HepG2 (cell line): ENCODE results near the gene DIPK1B. TPM values are rescaled to one million over a fixed set of nuclear protein-coding genes. Genes with fewer than 3 reads are reported as not detected.

Experiments
- ATAC-seq: fragments of 200-7000 bp; cut with Tn5 transposase; 3 replicates; pipeline ENCODE4 v1.9.1; 2020; ENCODE audit warnings: mild to moderate bottlenecking, moderate library complexity
- BruUV-seq: library from RNA; stranded (reverse); fragments of 400-500 nt; replicated peaks from 2 replicates; lab custom pipeline; 2021; lab: Mats Ljungman, UMichigan
- CTCF ChIA-PET: fragments of 300-600 bp; formaldehyde crosslinking; extraction: SDS; loops from one replicate; lab custom pipeline; 2021; ENCODE audit warnings: low total read pairs, inconsistent platforms, low intra/inter-chr PET ratio; lab: Yijun Ruan, JAX
- POLR2A ChIA-PET: fragments of 350-600 bp; sonication (Branson Sonifier 250); formaldehyde crosslinking; loops from one replicate; lab custom pipeline; 2020; ENCODE audit warnings: antibody characterized with exemption, inconsistent platforms; lab: Yijun Ruan, JAX
- DNase-seq: peaks from one replicate; pipeline ENCODE4 v3.0.0-alpha.2; 2015; ENCODE audit warnings: low spot score
- FAIRE-seq: peaks from 3 replicates; lab custom pipeline; 2011; peaks lifted over from hg19 to GRCh38; lab: Jason Lieb, UNC
- H2AFZ ChIP-seq: one replicate; pipeline ENCODE4 v1.6.1; 2011; ENCODE audit warnings: low read length, inconsistent platforms
- H3K27ac ChIP-seq: fragments of 300-600 bp; 3 replicates; pipeline ENCODE4 v1.8.0; 2011; ENCODE audit warnings: mixed run types, mild to moderate bottlenecking, mixed read lengths, low read length, inconsistent platforms; ENCODE audit not compliant: insufficient read depth; ENCODE audit errors: extremely low read length
- H3K27me3 ChIP-seq, 2 experiments: fragments of 200-600 bp in 1 of 2; 2 replicates in 1 of 2; 3 replicates in 1 of 2; pipeline versions ENCODE4 v1.6.0 to v1.8.0; 2011; ENCODE audit warnings: low read length in 2 of 2, mild to moderate bottlenecking in 2 of 2, moderate library complexity in 2 of 2, inconsistent platforms in 1 of 2; ENCODE audit not compliant: insufficient read depth in 2 of 2, control insufficient read depth in 1 of 2
- H3K36me3 ChIP-seq, 2 experiments: fragments of 200-600 bp in 1 of 2; replicated peaks in 1 of 2; 2 replicates in 1 of 2; 3 replicates in 1 of 2; pipeline versions ENCODE4 v1.5.1 to v1.8.0; 2011; ENCODE audit warnings: low read length in 2 of 2, inconsistent platforms in 1 of 2; ENCODE audit not compliant: insufficient read depth in 2 of 2, control insufficient read depth in 1 of 2
- H3K4me1 ChIP-seq: 2 replicates; pipeline ENCODE4 v1.5.1; 2012; ENCODE audit warnings: low read length, inconsistent platforms; ENCODE audit not compliant: insufficient read depth
- H3K4me2 ChIP-seq: 2 replicates; pipeline ENCODE4 v1.6.0; 2011; ENCODE audit warnings: low read depth, low read length, inconsistent platforms
- H3K4me3 ChIP-seq, 3 experiments: fragments of 200-600 bp in 1 of 3; sonication (generic), shearing (Covaris generic) in 1 of 3; replicated peaks in 1 of 3; 2 replicates each; pipeline ENCODE4 v1.5.1; 2011 to 2016; ENCODE audit warnings: low read length in 3 of 3, inconsistent platforms in 2 of 3, low read depth in 2 of 3, mild to moderate bottlenecking in 2 of 3, control low read depth in 1 of 3, mixed read lengths in 1 of 3; ENCODE audit not compliant: insufficient read depth in 1 of 3
- H3K79me2 ChIP-seq: one replicate; pipeline ENCODE4 v1.6.1; 2011; ENCODE audit warnings: low read length, inconsistent platforms; ENCODE audit not compliant: insufficient read depth
- H3K9ac ChIP-seq: 2 replicates; pipeline ENCODE4 v1.6.0; 2011; ENCODE audit warnings: mild to moderate bottlenecking, low read depth, low read length, inconsistent platforms; ENCODE audit not compliant: insufficient read depth
- H3K9me3 ChIP-seq: 2 replicates; pipeline ENCODE4 v1.5.1; 2012; ENCODE audit warnings: mild to moderate bottlenecking, low read length
- H4K20me1 ChIP-seq: 2 replicates; pipeline ENCODE4 v1.6.0; 2011; ENCODE audit warnings: inconsistent platforms, mild to moderate bottlenecking, low read length, moderate library complexity; ENCODE audit not compliant: insufficient read depth
- SAFB2 ChIP-seq: sonication (generic); formaldehyde crosslinking; IDR thresholded peaks from 2 replicates; pipeline ENCODE4 v1.5.1; 2020; ENCODE audit warnings: missing genetic modification reagents, low read depth, mild to moderate bottlenecking, borderline replicate concordance
- ZFP90 ChIP-seq: sonication (generic); formaldehyde crosslinking; IDR thresholded peaks from 2 replicates; pipeline ENCODE4 v1.8.0; 2022; ENCODE audit warnings: missing genetic modification reagents, mild to moderate bottlenecking, inconsistent platforms, borderline replicate concordance
- ZFX ChIP-seq: sonication (generic); formaldehyde crosslinking; IDR thresholded peaks from 2 replicates; pipeline ENCODE4 v1.4.0; 2020; ENCODE audit warnings: mild to moderate bottlenecking, low read depth, missing genetic modification reagents, moderate library complexity
- WGBS: methylation state at CpG from one replicate; pipeline ENCODE4 v1.1.6; 2017; ENCODE audit warnings: low lambda C conversion rate; 5-methylcytosine and 5-hydroxymethylcytosine counted together
- in situ Hi-C: cut with HindIII; loops from 2 replicates; pipeline ENCODE4 v1.10.0; 2017; ENCODE audit warnings: low pct_unique_long_range_greater_than_20kb; ENCODE audit not compliant: extremely low pct_ligation_motif_present
- intact Hi-C: fragments of 100-400 bp; cut with micrococcal nuclease; formaldehyde crosslinking; loops from one replicate; pipeline ENCODE4 v1.10.0; 2022; ENCODE audit not compliant: unreplicated experiment
- polyA plus RNA-seq, 8 experiments: library from polyadenylated mRNA; depleted of rRNA in 3 of 8; stranded (reverse) in 7 of 8; unstranded in 1 of 8; fragments of >200 nt; fragmentation: Illumina TruSeq in 4 of 8; extraction: Trizol in 4 of 8; gene quantifications; 2 replicates each; pipeline versions ENCODE4 v1.2.1 to v1.2.3, GENCODE V29; 2011 to 2016; ENCODE audit warnings: low read depth in 4 of 8, missing spikeins in 1 of 8, mixed read lengths in 1 of 8; ENCODE audit not compliant: insufficient read depth in 1 of 8
- total RNA-seq, 5 experiments: library from RNA; depleted of rRNA; stranded (reverse); fragments of >200 nt; fragmentation: Illumina TruSeq; extraction: Trizol; gene quantifications; 2 replicates each; pipeline ENCODE4 v1.2.3, GENCODE V29; 2016; ENCODE audit warnings: low read depth in 1 of 5

Gene DIPK1B
- total and polyA plus RNA-seq, 2 of the 13 experiments (the other 11 are each of a cell fraction or from before 2014, with no cell fraction given): 0.18 to 3.9 TPM

DNA sequence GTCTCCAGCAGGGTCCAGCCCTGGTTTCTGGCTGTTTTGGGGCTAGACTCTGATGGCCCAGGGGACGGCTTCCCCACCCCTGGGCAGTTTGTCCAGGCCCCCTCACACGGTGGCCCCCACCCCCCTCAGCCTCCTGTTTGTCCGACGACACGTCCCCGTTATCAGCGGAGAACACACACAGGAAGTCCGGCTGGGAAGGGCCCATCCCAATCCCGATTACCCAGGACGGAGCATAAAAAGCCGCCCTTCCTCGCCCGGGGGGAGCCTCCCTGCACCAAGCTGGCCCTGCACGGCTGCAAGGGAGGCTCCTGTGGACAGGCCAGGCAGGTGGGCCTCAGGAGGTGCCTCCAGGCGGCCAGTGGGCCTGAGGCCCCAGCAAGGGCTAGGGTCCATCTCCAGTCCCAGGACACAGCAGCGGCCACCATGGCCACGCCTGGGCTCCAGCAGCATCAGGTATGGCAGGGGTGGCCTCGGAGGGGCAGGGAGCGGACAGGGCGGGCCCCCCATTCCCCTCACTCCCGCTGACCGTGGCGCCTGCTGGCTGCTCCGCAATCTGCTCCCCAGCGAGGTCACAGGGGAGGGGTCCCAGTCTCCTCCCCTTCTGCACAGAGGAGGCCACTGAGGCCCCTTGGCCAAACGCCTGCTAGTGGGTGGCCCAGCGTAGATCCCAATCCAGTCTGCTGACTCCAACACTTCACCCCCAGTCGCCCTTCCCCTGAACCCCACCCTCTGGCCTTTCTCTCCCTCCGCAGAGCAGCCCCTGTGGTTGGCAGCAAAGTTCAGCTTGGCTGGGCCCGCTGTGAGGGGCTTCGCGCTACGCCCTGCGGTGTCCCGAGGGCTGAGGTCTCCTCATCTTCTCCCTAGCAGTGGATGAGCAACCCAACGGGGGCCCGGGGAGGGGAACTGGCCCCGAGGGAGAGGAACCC lies 49.5 kb upstream of the DIPK1B start, which contains the start of gene EGFL7:
Gene EGFL7 (plus strand): TSS at position 261 of the 926 bp plus-strand sequence. CDS start 5,367 bp downstream, outside the sequence.
- Histone ChIP-seq H3K36me3 (no peaks in the 10 kb centered on the region), H3K79me2 (no peaks in the 10 kb centered on the region), H3K27me3 (peaks cover 32 to 90% of the 10 kb centered on the region in 2 experiments; a peak in 4 of 5 replicates), H4K20me1 (0 out of 2 replicates have a peak, but pooled peaks cover 3% of the 10 kb centered on the region), H3K4me2 (no peak within 1 kb of the TSS), H3K9me3 (no peaks in the 10 kb centered on the region), H2AFZ (no peak within 1 kb of the TSS)
- DNase-seq (no peak), FAIRE-seq (no peak)
- in situ Hi-C loops: no loop called here
- WGBS: 52% methylated on average over 12 of the region's 38 CpGs
- TF ChIP-seq SAFB2 (CRISPR knock-in tag): no peak
- peak; percentile 15; the same call in 1 of the 2 replicates for TF ChIP-seq ZFX (CRISPR knock-in tag)
- 0 out of 2 replicates have a peak, but pooled peaks have one; percentile 18 for TF ChIP-seq ZFP90
- TF ChIP-seq, all 625 proteins: peak for 2
- peak within 1 kb of the TSS in 1 of 3 experiments; percentile 26; a peak in 1 of 6 replicates for H3K4me3 ChIP-seq
- CTCF ChIA-PET: no interaction called here
- peaks cover 22% of the 10 kb centered on the region for H3K4me1 ChIP-seq
- no peak for ATAC-seq
- POLR2A ChIA-PET: no interaction called here
- H3K27ac ChIP-seq: no peak within 1 kb of the TSS
- no TSS peak for BruUV-seq
- intact Hi-C loops: no loop called here
- no peak within 1 kb of the TSS for H3K9ac ChIP-seq
